BE2C (cell line): ENCODE data around the gene CLDND2.

Experiments used
- DNase-seq: peaks from one replicate; pipeline ENCODE4 v3.0.0-alpha.2; 2020
- H3K27me3 ChIP-seq: fragments of 250-450 bp; sonication (Bioruptor Pico); 2 replicates; pipeline ENCODE4 v1.5.1; 2020; ENCODE audit warnings: mild to moderate bottlenecking
- H3K36me3 ChIP-seq: fragments of 250-450 bp; sonication (Bioruptor Pico); 2 replicates; pipeline ENCODE4 v1.5.1; 2020; ENCODE audit warnings: mild to moderate bottlenecking
- H3K4me1 ChIP-seq: fragments of 250-450 bp; sonication (Bioruptor Pico); 2 replicates; pipeline ENCODE4 v1.5.1; 2020
- H3K4me3 ChIP-seq: 2 replicates; pipeline ENCODE4 v1.5.1; 2011; ENCODE audit warnings: low read depth, low read length
- H3K9me3 ChIP-seq: fragments of 250-450 bp; sonication (Bioruptor Pico); 2 replicates; pipeline ENCODE4 v1.5.1; 2020
- CTCF ChIP-seq: IDR thresholded peaks from 2 replicates; pipeline ENCODE4 v1.5.1; 2012; ENCODE audit warnings: mild to moderate bottlenecking, low read depth, low read length

Gene CLDND2

GRCh38 chr19:51352783-51353360 is 15.9 kb downstream of the CLDND2 start:
- H3K9me3 ChIP-seq: no peaks in the 10 kb centered on the region
- no peaks in the 10 kb centered on the region for H3K27me3 ChIP-seq
- peaks cover 24% of the 10 kb centered on the region for H3K36me3 ChIP-seq
- no peak overlapping the region for H3K4me3 ChIP-seq
- H3K4me1 ChIP-seq: no peaks in the 10 kb centered on the region; the same call in 1 of the 2 replicates
- TF ChIP-seq CTCF: no peak
- DNase-seq: no peak

- Histone ChIP-seq H3K4me3 (no peak overlapping the region), H3K36me3 (peaks cover 28% of the 10 kb centered on the region), H3K27me3 (no peaks in the 10 kb centered on the region), H3K4me1 (no peaks in the 10 kb centered on the region; the same call in 1 of the 2 replicates), H3K9me3 (no peaks in the 10 kb centered on the region)
- TF ChIP-seq CTCF: no peak
- no peak for DNase-seq
These were observed 17.4 kb downstream of the CLDND2 start for GRCh38 chr19:51351266-51351990.

GRCh38 chr19:51347209-51347928 is 21.4 kb downstream of the CLDND2 start:
- Histone ChIP-seq H3K4me3 (no peak overlapping the region), H3K36me3 (peaks cover 27% of the 10 kb centered on the region), H3K4me1 (no peaks in the 10 kb centered on the region; the same call in none of the 2 replicates), H3K9me3 (no peaks in the 10 kb centered on the region), H3K27me3 (no peaks in the 10 kb centered on the region)
- DNase-seq: no peak
- TF ChIP-seq CTCF: no peak

GRCh38 chr19:51346742-51347141 is 22.1 kb downstream of the CLDND2 start:
- Histone ChIP-seq H3K4me1 (no peaks in the 10 kb centered on the region; the same call in none of the 2 replicates), H3K36me3 (peaks cover 23% of the 10 kb centered on the region), H3K27me3 (no peaks in the 10 kb centered on the region), H3K9me3 (no peaks in the 10 kb centered on the region), H3K4me3 (no peak overlapping the region)
- no peak for TF ChIP-seq CTCF
- DNase-seq: no peak

GRCh38 chr19:51345076-51345620 is 23.7 kb downstream of the CLDND2 start:
- Histone ChIP-seq H3K9me3 (no peaks in the 10 kb centered on the region), H3K27me3 (peaks cover 8% of the 10 kb centered on the region), H3K4me3 (no peak overlapping the region), H3K36me3 (peaks cover 13% of the 10 kb centered on the region), H3K4me1 (no peaks in the 10 kb centered on the region; the same call in none of the 2 replicates)
- TF ChIP-seq CTCF: no peak
- DNase-seq: no peak
